Measurements from ENCODE around the gene PARP8.

GRCh38 chr5:50839472-50839871 lies 173.0 kb downstream of the PARP8 start:
- no peak for TF ChIP-seq EZH2 (IDR thresholded peaks at IDR 0.05; ENCODE audit: borderline replicate concordance, low read depth, low read length, severe bottlenecking)
- TF ChIP-seq, protein P1, sequence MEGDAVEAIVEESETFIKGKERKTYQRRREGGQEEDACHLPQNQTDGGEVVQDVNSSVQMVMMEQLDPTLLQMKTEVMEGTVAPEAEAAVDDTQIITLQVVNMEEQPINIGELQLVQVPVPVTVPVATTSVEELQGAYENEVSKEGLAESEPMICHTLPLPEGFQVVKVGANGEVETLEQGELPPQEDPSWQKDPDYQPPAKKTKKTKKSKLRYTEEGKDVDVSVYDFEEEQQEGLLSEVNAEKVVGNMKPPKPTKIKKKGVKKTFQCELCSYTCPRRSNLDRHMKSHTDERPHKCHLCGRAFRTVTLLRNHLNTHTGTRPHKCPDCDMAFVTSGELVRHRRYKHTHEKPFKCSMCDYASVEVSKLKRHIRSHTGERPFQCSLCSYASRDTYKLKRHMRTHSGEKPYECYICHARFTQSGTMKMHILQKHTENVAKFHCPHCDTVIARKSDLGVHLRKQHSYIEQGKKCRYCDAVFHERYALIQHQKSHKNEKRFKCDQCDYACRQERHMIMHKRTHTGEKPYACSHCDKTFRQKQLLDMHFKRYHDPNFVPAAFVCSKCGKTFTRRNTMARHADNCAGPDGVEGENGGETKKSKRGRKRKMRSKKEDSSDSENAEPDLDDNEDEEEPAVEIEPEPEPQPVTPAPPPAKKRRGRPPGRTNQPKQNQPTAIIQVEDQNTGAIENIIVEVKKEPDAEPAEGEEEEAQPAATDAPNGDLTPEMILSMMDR (IDR thresholded peaks at IDR 0.05; ENCODE audit: borderline replicate concordance, extremely low read depth, low read length, poor library complexity, severe bottlenecking) = no peak

Measured in DND-41 (cell line).